Esophagus squamous epithelium (tissue), 5 donors: ENCODE data around the gene STARD3. TPM values are rescaled to one million over a fixed set of nuclear protein-coding genes. Genes with fewer than 3 reads are reported as not detected.
A peak's percentile ranks its signal among the peaks of the same experiment; 100 is the strongest.
"Not testable (repeated sequence)": the region's sequence is repeated elsewhere in the genome, so short reads cannot be mapped to it uniquely, and the experiment has no call there.

Experiments
- DNase-seq: peaks from one replicate; lab custom pipeline; 2025; lab: John Stamatoyannopoulos, UW
- H3K27ac ChIP-seq, 4 donors: fragments of 200-600 bp; sonication (generic); one replicate each; pipeline ENCODE4 v1.5.1; 2016 to 2019; ENCODE audit warnings: mild to moderate bottlenecking in 1 of 4
- H3K27me3 ChIP-seq, 4 donors: fragments of 200-600 bp; sonication (generic); 1 replicate in 3 of 4; 2 replicates in 1 of 4; pipeline versions ENCODE4 v1.5.1 to v1.6.0; 2017 to 2021; ENCODE audit warnings: antibody characterized with exemption in 1 of 4
- H3K36me3 ChIP-seq, 3 donors: fragments of 200-600 bp; sonication (generic); one replicate each; pipeline ENCODE4 v1.5.1; 2016 to 2019
- H3K4me1 ChIP-seq, 3 donors: fragments of 200-600 bp; sonication (generic); one replicate each; pipeline ENCODE4 v1.5.1; 2017 to 2019
- H3K4me3 ChIP-seq, 4 donors: fragments of 200-600 bp; sonication (generic); 1 replicate in 3 of 4; 2 replicates in 1 of 4; pipeline ENCODE4 v1.5.1; 2016 to 2019; ENCODE audit warnings: mild to moderate bottlenecking in 2 of 4, moderate library complexity in 1 of 4
- H3K9me3 ChIP-seq, 3 donors: fragments of 200-600 bp; sonication (generic); one replicate each; pipeline ENCODE4 v1.5.1; 2016 to 2019
- CTCF ChIP-seq, 6 experiments: fragments of 450-650 bp in 4 of 6; fragments of 200-600 bp in 2 of 6; sonication (generic) in 2 of 6; IDR thresholded peaks; one replicate each; pipeline ENCODE4 v1.5.1; 2016 to 2019; ENCODE audit warnings: antibody characterized with exemption in 6 of 6, mild to moderate bottlenecking in 4 of 6, moderate library complexity in 4 of 6
- POLR2A ChIP-seq, 4 donors: fragments of 450-650 bp; IDR thresholded peaks; one replicate each; pipeline ENCODE4 v1.6.1; 2017; ENCODE audit warnings: antibody characterized with exemption in 4 of 4, mild to moderate bottlenecking in 4 of 4, moderate library complexity in 3 of 4
- WGBS, 2 donors: methylation state at CpG; one replicate each; pipeline ENCODE4 v1.1.5; 2018; 5-methylcytosine and 5-hydroxymethylcytosine counted together
- intact Hi-C: fragments of 100-400 bp; cut with DNase I; formaldehyde crosslinking; loops from one replicate; pipeline ENCODE4 v1.15.0; 2022
- total RNA-seq, 4 donors: library from RNA; depleted of rRNA; stranded (reverse); fragments of >200 nt; gene quantifications; one replicate each; pipeline ENCODE4 v1.1.0, GENCODE V29; 2016
- donor health status: DM: yes; HTN: yes; CAD: no.

The STARD3 gene
- total RNA-seq, 4 donors from 2014 or later, result 27.3 to 46.7 (median 33.4) TPM

DNA sequence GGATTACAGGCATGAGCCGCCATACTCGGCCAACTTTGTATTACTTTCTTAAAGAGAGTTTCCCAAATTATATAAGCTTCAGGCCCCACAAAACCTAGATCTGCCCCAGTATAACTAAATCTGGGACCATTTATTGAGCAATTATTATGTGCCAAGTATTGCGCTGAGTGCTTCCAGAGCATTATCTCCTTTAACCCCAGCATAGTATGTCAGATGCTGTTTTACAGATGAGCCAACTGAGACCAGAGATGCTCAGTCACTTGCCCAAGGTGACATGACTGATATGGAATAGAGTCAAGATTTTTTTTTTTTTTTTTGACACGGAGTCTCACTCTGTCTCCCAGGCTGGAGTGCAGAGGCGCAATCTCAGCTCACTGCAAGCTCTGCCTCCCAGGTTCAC is 61.0 kb downstream of the STARD3 start:
- H3K9me3 ChIP-seq, result no peaks in the 10 kb centered on the region
- no peak overlapping the region for H3K27ac ChIP-seq
- H3K4me1 ChIP-seq, result peaks cover 23 to 39% (median 24%) of the 10 kb centered on the region in 3 donors
- DNase-seq, result no peak
- H3K36me3 ChIP-seq, result no peaks in the 10 kb centered on the region
- 91 to 92% methylated on average over 4 to 5 of the region's 5 CpGs for WGBS, 2 donors
- intact Hi-C loops, result no loop called here
- H3K4me3 ChIP-seq, result no peak overlapping the region
- H3K27me3 ChIP-seq, result peaks cover 0 to 21% (median 0%) of the 10 kb centered on the region in 4 donors
- TF ChIP-seq POLR2A (IDR thresholded peaks at IDR 0.05) (no peak), CTCF (IDR thresholded peaks at IDR 0.05) (no peak)

DNA sequence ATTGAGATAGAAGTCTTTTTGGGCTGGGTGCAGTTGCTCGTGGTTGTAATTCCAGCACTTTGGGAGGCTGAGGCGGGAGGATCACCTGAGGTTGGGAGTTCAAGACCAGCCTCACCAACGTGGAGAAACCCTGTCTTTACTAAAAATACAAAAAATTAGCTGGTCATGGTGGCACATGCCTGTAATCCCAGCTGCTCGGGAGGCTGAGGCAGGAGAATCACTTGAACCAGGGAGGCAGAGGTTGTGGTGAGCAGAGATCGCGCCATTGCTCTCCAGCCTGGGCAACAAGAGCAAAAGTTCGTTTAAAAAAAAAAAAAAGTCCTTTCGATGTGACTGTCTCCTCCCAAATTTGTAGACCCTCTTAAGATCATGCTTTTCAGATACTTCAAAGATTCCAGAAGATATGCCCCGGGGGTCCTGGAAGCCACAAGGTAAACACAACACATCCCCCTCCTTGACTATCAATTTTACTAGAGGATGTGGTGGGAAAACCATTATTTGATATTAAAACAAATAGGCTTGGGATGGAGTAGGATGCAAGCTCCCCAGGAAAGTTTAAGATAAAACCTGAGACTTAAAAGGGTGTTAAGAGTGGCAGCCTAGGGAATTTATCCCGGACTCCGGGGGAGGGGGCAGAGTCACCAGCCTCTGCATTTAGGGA is 62.3 kb downstream of the STARD3 start:
- DNase-seq, H3K9me3 ChIP-seq, intact Hi-C loops, H3K36me3 ChIP-seq: not testable (repeated sequence)
- H3K4me1 ChIP-seq, result peaks cover 30 to 52% (median 32%) of the 10 kb centered on the region in 3 donors
- H3K4me3 ChIP-seq, result peak overlapping the region; percentile 83 to 92 (median 88)
- WGBS, 2 donors, result 43 to 44% methylated on average over 11 of the region's 11 CpGs
- H3K27ac ChIP-seq, result peak overlapping the region; percentile 89 to 97 (median 96)
- H3K27me3 ChIP-seq, result peaks cover 0 to 21% (median 0%) of the 10 kb centered on the region in 4 donors

- no peaks in the 10 kb centered on the region for H3K9me3 ChIP-seq
- peak within 1 kb of the TSS; percentile 83 to 92 (median 88) for H3K4me3 ChIP-seq
- peaks cover 35 to 57% (median 37%) of the 10 kb centered on the region in 3 donors for H3K4me1 ChIP-seq
- DNase-seq, result no peak
- 11 to 14% methylated on average over 11 to 20 of the region's 20 CpGs for WGBS, 2 donors
- intact Hi-C loops, result no loop called here
- H3K27ac ChIP-seq, result peak within 1 kb of the TSS; percentile 89 to 97 (median 96)
- H3K36me3 ChIP-seq, result no peaks in the 10 kb centered on the region
- peaks cover 0 to 21% (median 0%) of the 10 kb centered on the region in 4 donors for H3K27me3 ChIP-seq
- TF ChIP-seq CTCF (IDR thresholded peaks at IDR 0.05) (no peak), POLR2A (IDR thresholded peaks at IDR 0.05) (peak in 3 of 4 donors; percentile 73 to 84 (median 82))
Measured at GRCh38 chr17:39699818-39700147, 62.8 kb downstream of the STARD3 start, which contains the start of gene ERBB2. Gene ERBB2 (plus strand): TSS chr17:39700064. CDS start chr17:39700239, 175 bp downstream.

GRCh38 chr17:39700148-39700987 is 63.4 kb downstream of the STARD3 start:
- no peak for DNase-seq
- intact Hi-C loops, result no loop called here
- H3K4me1 ChIP-seq, result peaks cover 41 to 63% (median 43%) of the 10 kb centered on the region in 3 donors
- H3K9me3 ChIP-seq, result no peaks in the 10 kb centered on the region
- H3K27me3 ChIP-seq, result peaks cover 0 to 21% (median 0%) of the 10 kb centered on the region in 4 donors
- peak overlapping the region; percentile 83 to 92 (median 88) for H3K4me3 ChIP-seq
- TF ChIP-seq POLR2A (IDR thresholded peaks at IDR 0.05) (no peak), CTCF (IDR thresholded peaks at IDR 0.05) (no peak)
- peak overlapping the region; percentile 89 to 97 (median 96) for H3K27ac ChIP-seq
- no peaks in the 10 kb centered on the region for H3K36me3 ChIP-seq
- 3 to 6% methylated on average over 13 to 23 of the region's 57 CpGs for WGBS, 2 donors

DNA sequence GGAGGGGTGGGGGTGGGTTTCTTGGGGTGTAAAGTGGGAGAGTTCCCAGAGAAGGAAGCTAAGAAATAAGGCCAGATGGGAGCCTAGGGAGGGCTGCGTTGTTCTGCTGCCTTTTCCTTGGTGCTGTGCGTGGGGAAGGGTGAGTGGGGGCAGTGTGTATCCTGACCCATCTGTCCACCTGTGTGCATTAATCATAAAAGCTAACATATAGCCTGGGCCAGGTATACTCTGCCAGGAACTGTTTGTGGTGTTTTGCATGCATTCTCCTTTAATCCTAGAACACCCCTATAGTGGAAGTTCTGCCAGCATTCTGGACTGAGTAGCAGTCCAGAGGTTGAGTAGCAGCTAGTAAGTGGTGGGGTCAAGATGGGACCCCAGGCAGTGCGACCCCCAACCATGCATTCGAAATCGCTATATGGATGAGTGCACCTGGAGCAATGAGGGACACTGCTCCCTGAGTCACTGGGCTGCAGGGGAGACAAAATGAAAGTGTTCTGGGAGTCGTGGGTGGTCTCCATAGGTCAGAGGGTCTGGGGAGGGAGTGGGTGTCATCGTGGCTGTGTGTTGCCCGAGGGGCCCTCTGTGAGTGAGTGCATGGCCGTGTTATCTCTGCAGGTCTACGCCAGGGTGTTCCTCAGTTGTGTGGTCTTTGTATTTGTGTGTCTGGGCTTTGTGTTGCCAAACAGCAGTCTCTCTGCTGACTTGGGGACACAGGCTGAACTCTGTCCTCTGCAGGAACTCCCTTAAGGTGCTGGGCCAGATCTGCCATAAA is 64.3 kb downstream of the STARD3 start:
- no peak for TF ChIP-seq CTCF (IDR thresholded peaks at IDR 0.05)
- TF ChIP-seq POLR2A (IDR thresholded peaks at IDR 0.05), result no peak
- 21 to 28% methylated on average over 9 to 10 of the region's 10 CpGs for WGBS, 2 donors
- Histone ChIP-seq H3K4me3 (peak overlapping the region; percentile 83 to 92 (median 88)), H3K9me3 (no peaks in the 10 kb centered on the region), H3K27ac (peak overlapping the region; percentile 89 to 97 (median 96)), H3K36me3 (no peaks in the 10 kb centered on the region), H3K4me1 (peaks cover 43 to 71% (median 47%) of the 10 kb centered on the region in 3 donors), H3K27me3 (peaks cover 0 to 21% (median 0%) of the 10 kb centered on the region in 4 donors)
- DNase-seq, result no peak
- intact Hi-C loops, result no loop called here
